Testis (tissue), 2 donors: Measurements from ENCODE around the gene SKI.

Experiments used
- POLR2A ChIP-seq: fragments of 450-650 bp; IDR thresholded peaks from one replicate; pipeline ENCODE4 v1.6.1; 2017; ENCODE audit warnings: antibody characterized with exemption, mild to moderate bottlenecking, moderate library complexity
- TF ChIP-seq, protein P1 (sequence below), 3 experiments: fragments of 450-650 bp in 2 of 3; fragments of 200-600 bp in 1 of 3; sonication (generic) in 1 of 3; IDR thresholded peaks; one replicate each; pipeline ENCODE4 v1.5.1; 2016 to 2019; ENCODE audit warnings: antibody characterized with exemption in 3 of 3, mild to moderate bottlenecking in 2 of 3, moderate library complexity in 1 of 3

DNA sequence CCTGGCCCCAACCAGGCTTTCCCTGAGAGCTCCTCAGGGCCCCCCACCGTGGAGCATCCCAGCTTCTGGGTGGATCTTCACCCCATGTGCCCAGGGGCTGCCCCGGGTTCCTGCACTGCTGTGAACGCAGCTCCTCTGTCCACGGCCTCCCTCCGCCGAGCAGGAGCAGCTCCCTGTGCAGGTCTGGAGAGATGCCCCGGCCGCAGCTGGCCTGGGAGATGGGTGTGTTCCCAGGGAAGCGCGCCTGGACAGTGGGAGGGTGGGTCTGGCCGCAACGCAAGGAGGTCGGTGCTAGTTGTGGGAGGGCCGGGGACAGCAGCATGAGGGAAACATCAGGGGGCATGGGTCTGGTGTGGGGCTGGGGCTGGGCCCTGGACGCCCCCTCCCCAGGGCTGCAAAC, 91.9 kb downstream of the SKI start:
- no peak for TF ChIP-seq POLR2A
- TF ChIP-seq, protein P1, sequence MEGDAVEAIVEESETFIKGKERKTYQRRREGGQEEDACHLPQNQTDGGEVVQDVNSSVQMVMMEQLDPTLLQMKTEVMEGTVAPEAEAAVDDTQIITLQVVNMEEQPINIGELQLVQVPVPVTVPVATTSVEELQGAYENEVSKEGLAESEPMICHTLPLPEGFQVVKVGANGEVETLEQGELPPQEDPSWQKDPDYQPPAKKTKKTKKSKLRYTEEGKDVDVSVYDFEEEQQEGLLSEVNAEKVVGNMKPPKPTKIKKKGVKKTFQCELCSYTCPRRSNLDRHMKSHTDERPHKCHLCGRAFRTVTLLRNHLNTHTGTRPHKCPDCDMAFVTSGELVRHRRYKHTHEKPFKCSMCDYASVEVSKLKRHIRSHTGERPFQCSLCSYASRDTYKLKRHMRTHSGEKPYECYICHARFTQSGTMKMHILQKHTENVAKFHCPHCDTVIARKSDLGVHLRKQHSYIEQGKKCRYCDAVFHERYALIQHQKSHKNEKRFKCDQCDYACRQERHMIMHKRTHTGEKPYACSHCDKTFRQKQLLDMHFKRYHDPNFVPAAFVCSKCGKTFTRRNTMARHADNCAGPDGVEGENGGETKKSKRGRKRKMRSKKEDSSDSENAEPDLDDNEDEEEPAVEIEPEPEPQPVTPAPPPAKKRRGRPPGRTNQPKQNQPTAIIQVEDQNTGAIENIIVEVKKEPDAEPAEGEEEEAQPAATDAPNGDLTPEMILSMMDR (IDR thresholded peaks at IDR 0.05): no peak
